Mucosa of descending colon (tissue), 3 donors: ENCODE data around the gene NTN4. TPM values are rescaled to one million over a fixed set of nuclear protein-coding genes. Genes with fewer than 3 reads are reported as not detected.

ENCODE experiments used
- ATAC-seq: fragments of 200-7000 bp; cut with Tn5 transposase; one replicate; pipeline ENCODE4 v1.9.1; 2020; ENCODE audit warnings: mild to moderate bottlenecking, moderate library complexity
- DNase-seq, 3 donors: peaks; one replicate each; pipeline ENCODE4 v3.0.0-alpha.2; 2020
- H3K36me3 ChIP-seq: fragments of 200-600 bp; one replicate; pipeline ENCODE4 v1.8.0; 2021; ENCODE audit warnings: low read depth, mild to moderate bottlenecking
- H3K4me1 ChIP-seq: fragments of 200-600 bp; one replicate; pipeline ENCODE4 v1.8.0; 2021; ENCODE audit warnings: low read depth, mild to moderate bottlenecking
- H3K4me3 ChIP-seq: fragments of 200-600 bp; one replicate; pipeline ENCODE4 v1.8.0; 2021; ENCODE audit warnings: mild to moderate bottlenecking
- H3K9me3 ChIP-seq: fragments of 200-600 bp; one replicate; pipeline ENCODE4 v1.8.0; 2021; ENCODE audit warnings: mild to moderate bottlenecking
- intact Hi-C, 2 donors: fragments of 100-400 bp; cut with DNase I in 1 of 2; cut with micrococcal nuclease in 1 of 2; formaldehyde crosslinking; loops; one replicate each; pipeline versions ENCODE4 v1.11.0 to v1.11.1; 2022; cut with DNase I, micrococcal nuclease
- total RNA-seq, 3 donors: library from RNA; stranded (reverse); fragmentation: NEBNext Ultra II Directional in 2 of 3; extraction: Animal tissue kit (Norgen Biotek cat#: 25700) in 2 of 3; gene quantifications; one replicate each; pipeline versions ENCODE4 v1.2.1 to v1.2.4, GENCODE V29; 2021 to 2023
- TF ChIP-seq, protein P1 (sequence below): fragments of 200-600 bp; IDR thresholded peaks from one replicate; pipeline ENCODE4 v1.8.0; 2022; ENCODE audit warnings: antibody characterized with exemption, mild to moderate bottlenecking
- donor health status: DM: no; HTN: no; CAD: no; lungs with moderate emphysema.
- donor health status: DM: no; HTN: no; CAD: no.
- donor health status: DM: no; HTN: yes; CAD: no.

Gene NTN4
- total RNA-seq, 3 donors from 2014 or later: 15.9 to 34.7 (median 19.8) TPM

DNA sequence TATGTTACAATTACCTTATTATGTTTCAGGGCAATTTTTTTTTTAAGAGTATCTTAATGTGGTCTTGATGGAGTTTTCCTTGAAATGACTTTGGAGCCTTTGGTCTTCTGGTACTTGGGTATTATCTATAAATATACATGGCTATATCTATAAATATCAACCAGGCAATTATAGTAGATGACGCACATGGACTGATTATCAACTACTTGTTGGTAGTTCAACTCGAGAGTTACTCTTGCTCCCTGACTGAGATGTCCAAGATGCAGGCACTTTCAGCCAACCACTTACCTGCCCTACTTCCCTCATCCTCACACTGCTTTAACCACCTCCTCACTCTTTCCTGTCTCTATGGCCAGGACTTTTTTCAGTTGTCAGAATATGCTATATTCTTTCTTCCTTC lies 85.4 kb downstream of the NTN4 start:
- intact Hi-C loops: no loop called here
- Histone ChIP-seq H3K4me3 (no peak overlapping the region), H3K36me3 (no peaks in the 10 kb centered on the region), H3K4me1 (no peaks in the 10 kb centered on the region), H3K9me3 (no peaks in the 10 kb centered on the region)
- TF ChIP-seq, protein P1, sequence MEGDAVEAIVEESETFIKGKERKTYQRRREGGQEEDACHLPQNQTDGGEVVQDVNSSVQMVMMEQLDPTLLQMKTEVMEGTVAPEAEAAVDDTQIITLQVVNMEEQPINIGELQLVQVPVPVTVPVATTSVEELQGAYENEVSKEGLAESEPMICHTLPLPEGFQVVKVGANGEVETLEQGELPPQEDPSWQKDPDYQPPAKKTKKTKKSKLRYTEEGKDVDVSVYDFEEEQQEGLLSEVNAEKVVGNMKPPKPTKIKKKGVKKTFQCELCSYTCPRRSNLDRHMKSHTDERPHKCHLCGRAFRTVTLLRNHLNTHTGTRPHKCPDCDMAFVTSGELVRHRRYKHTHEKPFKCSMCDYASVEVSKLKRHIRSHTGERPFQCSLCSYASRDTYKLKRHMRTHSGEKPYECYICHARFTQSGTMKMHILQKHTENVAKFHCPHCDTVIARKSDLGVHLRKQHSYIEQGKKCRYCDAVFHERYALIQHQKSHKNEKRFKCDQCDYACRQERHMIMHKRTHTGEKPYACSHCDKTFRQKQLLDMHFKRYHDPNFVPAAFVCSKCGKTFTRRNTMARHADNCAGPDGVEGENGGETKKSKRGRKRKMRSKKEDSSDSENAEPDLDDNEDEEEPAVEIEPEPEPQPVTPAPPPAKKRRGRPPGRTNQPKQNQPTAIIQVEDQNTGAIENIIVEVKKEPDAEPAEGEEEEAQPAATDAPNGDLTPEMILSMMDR: no peak
- DNase-seq: no peak
- ATAC-seq: no peak

DNA sequence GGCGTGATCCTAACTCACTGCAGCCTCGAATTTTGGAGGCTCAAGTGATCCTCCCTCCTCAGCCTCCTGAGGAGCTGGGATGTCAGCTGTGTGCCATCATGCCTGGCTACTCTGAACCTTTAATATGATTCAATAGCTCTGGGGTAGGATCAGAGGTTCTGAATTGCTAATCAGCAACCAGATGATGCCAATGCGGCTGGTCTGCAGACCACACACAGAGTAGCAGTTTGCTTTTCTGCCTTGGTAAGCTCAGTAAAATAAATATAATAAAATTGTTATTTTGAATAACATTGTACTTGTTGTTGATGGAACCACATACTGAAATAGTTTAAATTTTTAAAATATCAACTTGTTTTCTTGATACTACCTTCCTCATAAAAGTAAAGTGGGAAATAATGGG lies 86.6 kb downstream of the NTN4 start:
- H3K4me3 ChIP-seq: no peak overlapping the region
- TF ChIP-seq, protein P1: no peak
- no peak for DNase-seq
- intact Hi-C loops: no loop called here
- H3K9me3 ChIP-seq: no peaks in the 10 kb centered on the region
- no peaks in the 10 kb centered on the region for H3K4me1 ChIP-seq
- ATAC-seq: no peak
- H3K36me3 ChIP-seq: no peaks in the 10 kb centered on the region

DNA sequence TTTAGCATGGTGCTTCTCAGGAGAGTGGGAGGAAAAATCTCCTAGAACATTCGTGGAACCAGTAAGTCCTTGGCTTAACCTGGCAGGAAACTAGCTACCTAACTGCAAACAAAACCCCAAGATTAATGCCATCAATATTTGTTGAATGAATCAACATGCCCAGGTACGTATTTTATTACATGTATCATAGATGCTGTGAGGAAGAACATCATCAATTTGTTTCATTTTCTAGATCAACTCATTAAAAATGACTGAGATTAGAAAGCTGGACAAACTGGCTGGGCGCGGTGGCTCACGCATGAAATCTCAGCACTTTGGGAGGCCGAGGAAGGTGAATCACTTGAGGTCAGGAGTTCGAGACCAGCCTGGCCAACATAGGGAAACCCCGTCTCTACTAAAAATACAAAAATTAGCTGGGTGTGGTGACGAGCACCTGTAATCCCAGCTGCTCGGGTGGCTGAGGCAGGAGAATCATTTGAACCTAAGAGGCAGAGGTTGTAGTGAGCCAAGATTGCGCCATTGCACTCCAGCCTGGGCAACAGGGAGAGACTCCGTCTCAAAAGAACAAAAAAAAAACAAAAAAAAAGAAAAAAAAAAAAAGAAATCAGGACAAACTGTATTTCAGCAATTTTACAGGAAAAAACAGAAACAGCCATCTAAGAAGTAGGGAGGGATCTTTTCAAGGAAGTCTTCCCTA lies 88.7 kb downstream of the NTN4 start:
- H3K4me1 ChIP-seq: no peaks in the 10 kb centered on the region
- no peaks in the 10 kb centered on the region for H3K36me3 ChIP-seq
- ATAC-seq (no peak), DNase-seq (no peak)
- TF ChIP-seq, protein P1: no peak
- H3K4me3 ChIP-seq: no peak overlapping the region
- no peaks in the 10 kb centered on the region for H3K9me3 ChIP-seq
- intact Hi-C loops: no loop called here

DNA sequence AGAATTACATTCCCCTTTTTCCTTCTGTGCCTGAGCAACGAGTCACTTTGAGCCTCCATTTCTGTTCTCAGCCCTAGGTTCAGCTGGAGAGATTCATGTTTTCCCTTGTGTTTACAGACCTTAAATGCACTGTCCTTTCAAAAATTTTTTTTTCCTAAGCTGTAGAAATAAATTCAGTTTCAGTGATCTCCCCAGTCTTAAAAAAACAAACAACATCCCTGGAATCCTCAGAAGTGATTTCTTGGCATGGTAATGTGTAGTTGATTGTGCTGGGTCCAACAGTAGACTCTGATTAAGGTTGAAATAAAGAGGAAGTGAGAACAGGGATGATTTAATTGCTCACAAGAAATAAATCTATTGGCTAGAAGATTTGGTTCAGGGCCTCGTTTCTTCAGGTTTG lies 89.3 kb downstream of the NTN4 start:
- DNase-seq (no peak), ATAC-seq (no peak)
- Histone ChIP-seq H3K36me3 (no peaks in the 10 kb centered on the region), H3K4me1 (no peaks in the 10 kb centered on the region), H3K4me3 (no peak overlapping the region), H3K9me3 (no peaks in the 10 kb centered on the region)
- TF ChIP-seq, protein P1: no peak
- intact Hi-C loops: no loop called here

DNA sequence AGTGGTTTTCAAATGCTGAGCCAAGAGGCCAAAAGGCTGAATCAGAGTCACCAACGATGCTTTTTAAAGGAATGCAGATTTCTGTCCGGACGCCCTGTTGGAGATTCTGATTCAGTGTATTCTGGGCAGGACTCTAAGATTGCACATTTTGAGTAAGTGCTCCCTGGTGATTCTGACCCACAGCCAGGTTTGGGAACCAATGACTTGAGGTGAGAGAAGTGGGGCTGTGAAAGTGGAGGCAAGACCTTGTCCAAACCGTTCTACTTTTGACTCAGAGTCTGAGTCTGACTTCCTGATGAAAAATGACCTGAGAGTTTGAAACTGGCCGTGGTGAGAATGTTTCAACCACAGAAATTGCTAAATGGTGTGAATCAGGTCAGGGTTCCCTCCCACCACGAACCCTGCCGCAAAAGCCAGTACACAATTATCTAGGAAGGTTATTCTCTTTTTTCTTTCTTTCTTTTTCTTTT lies 90.2 kb downstream of the NTN4 start:
- no peak for DNase-seq
- Histone ChIP-seq H3K36me3 (no peaks in the 10 kb centered on the region), H3K4me3 (no peak overlapping the region), H3K4me1 (no peaks in the 10 kb centered on the region), H3K9me3 (no peaks in the 10 kb centered on the region)
- TF ChIP-seq, protein P1: no peak
- no peak for ATAC-seq
- intact Hi-C loops: no loop called here
